GM12801 (cell line): Measurements from ENCODE around the gene POC1A.

Experiments
- TF ChIP-seq, protein P1 (sequence below): IDR thresholded peaks from one replicate; pipeline ENCODE4 v1.5.1; 2011; ENCODE audit warnings: control low read depth; ENCODE audit not compliant: insufficient read length; ENCODE audit errors: extremely low read depth

Gene POC1A

DNA sequence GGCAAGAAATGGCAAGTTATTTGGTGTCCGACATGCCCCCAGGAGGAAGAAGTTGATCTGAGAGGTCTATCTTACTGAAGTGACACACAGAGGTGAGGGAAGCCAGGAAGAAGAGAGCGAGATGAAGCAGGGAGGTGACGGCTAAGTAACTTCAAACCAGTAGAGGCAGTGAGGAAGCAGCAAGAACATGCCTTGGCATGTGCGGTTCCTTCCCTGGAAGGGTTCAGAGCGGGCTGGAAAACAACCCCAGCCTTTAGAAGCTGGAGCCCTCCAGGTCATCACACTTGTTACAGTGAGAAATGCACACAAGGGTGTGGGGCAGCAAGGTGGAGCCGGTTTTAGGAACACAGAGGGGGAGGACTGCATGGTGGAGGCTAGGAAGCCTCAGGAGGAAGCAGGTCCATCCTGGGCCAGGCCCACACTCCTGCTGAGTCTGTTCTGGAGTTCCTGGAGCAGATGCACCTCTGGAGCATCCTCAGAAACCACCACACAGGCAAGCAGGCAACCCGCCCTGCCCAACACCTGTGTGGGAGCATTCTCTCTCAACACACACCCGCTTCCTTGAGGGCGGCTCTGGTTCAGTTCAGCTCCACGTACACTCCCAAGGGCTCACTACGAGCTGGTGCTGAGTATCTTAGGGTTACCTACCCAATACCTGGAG is 47.1 kb downstream of the POC1A start:
- TF ChIP-seq, protein P1, sequence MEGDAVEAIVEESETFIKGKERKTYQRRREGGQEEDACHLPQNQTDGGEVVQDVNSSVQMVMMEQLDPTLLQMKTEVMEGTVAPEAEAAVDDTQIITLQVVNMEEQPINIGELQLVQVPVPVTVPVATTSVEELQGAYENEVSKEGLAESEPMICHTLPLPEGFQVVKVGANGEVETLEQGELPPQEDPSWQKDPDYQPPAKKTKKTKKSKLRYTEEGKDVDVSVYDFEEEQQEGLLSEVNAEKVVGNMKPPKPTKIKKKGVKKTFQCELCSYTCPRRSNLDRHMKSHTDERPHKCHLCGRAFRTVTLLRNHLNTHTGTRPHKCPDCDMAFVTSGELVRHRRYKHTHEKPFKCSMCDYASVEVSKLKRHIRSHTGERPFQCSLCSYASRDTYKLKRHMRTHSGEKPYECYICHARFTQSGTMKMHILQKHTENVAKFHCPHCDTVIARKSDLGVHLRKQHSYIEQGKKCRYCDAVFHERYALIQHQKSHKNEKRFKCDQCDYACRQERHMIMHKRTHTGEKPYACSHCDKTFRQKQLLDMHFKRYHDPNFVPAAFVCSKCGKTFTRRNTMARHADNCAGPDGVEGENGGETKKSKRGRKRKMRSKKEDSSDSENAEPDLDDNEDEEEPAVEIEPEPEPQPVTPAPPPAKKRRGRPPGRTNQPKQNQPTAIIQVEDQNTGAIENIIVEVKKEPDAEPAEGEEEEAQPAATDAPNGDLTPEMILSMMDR: no peak

DNA sequence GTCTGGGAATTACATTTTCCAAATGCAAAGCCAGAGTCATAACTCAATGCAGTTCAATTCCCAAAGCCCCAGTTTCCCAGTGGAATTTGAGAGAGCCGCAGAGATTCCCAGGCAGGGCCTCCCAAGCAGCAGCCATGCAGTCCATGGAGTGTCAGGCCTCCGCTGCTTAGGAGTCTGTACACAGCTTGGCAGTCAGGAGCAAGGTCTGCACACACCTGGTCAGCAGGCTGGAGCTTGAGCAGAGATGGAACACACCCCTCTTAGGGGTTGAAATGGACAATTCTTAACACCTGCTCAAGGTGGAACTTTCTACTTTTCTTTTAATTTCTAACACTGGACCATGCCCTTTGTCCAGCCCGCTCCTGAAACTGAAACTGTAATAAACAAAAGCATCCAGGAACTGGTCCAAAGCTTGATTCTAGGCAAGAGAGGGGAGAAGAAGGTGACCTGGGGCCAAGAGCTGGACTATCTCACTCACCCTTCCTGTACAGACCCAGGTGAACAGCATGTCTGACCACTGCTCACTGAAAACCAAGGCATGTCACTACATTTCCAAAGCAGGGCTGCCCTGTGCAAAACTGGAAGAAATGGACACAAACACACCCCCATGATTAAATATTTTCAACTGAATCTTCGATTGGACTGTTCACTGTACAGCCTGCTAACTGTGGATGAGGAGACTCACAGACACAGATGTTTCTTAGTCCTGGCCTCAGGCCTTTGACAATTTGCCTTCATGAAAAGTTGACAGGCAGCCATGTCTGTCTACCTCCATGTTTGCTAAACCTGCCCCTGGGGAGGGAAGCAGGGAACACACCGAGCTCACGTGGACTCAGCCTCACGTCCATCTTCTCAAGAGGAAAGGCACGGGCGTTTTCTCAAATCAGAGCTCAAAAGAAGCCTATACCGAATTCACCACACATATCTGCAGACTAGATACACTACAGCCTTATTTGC is 49.3 kb downstream of the POC1A start:
- TF ChIP-seq, protein P1: no peak

DNA sequence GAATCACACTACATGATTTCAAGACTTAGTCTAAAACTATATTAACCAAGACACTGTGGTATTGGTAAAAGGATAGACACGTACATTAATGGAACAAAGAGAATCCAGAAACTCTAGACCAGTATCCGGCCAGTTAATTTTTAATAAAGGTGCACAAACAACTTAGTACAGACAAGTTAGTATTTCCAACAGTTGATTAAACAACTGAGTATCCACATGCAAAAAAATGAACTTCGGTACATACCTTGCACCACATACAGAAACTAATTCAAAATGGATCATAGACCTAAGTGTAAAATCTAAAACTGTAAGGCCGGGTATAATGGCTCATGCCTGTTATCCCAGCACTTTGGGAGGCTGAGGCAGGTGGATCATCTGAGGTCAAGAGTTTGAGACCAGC is 51.3 kb downstream of the POC1A start:
- TF ChIP-seq, protein P1: no peak

DNA sequence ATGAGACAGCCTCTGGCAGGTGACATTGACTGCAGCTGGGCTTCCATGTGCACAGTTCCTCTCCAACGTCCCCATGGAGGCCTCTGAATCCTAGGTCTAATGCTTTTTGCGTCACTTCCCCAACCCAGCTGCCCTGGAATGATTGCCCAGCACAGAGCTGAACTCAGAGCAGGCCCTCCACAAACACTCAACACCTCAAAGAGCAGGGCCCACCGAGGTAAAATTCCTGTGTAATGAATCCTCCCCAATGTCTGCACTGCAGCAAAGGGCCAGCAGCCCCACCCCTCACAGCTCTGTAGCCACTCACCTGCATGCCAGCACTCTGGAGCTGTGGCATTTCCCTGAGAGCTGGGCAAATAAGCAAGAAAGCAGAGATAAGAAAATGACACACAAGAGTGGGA is 55.2 kb downstream of the POC1A start:
- TF ChIP-seq, protein P1: no peak

DNA sequence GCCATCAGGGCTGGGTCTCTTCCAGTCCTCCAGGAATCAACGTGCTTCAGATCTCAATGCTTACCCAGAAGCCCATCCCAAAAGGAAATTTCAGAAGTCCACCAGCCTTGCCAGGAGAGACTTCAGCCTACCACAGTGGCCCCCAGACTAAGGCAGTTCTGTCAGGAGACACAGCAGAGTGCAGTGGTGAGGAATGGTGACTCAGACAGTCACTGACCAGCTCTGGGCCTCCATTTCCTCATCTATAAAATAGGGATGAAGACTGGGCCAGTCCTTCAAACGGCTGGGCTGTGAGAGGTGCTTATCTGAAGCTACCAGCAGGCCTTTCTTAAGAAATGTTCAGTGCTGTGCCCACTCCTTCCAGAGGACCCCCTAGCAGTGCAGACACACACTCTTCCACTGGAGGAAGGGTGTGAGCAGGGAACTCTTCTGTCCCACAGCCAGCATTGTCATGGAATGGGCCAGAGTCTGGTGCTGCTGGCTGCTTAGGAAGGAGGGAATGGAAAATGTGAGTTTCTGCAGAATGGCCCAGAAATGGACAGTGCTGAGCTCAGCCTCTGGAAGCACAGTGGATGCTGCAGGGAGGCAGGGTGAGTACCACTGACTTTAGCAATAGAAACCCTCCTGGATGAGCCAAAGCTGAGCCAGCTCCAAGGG is 56.2 kb downstream of the POC1A start:
- TF ChIP-seq, protein P1: no peak

DNA sequence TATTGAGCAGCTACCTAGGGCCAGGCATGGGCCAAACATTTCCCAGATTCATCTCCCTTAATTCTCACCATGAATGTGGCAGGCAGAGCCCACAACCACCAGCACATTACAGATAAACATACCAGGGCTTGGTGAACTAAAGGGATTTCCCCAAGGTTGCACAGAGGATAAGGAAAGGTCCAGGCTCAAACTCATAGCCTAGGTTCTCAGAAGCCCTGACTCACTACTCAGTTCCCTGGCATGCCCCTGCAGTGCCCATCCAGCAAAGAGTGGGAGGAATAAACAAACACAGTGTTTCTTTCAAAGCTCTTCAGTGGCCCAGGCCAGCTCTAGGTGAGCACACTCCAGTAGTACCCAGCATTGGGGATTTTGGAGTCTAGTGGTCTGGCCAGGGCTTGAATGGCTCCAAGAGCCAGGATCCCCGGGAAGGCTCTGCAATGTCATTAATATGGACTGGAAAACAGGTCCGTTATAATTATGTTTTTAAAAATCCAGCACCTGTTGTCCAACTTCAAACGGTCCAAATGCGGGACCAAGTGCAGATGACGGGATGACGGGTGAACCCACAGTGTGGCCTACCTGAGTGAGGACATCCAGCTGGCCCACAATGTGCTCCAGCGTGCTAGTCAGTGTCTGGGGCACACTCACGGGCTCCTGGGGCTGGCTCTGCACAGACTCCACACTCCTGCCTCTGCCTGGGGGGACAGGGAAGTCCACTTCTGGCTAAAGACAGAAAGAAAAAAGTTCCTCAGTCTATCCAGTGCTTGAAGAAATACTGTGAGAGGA is 58.0 kb downstream of the POC1A start:
- TF ChIP-seq, protein P1: no peak
